HepG2 (cell line): ENCODE measurements around the gene VAMP8. TPM values are rescaled to one million over a fixed set of nuclear protein-coding genes. Genes with fewer than 3 reads are reported as not detected.

Source experiments
- CHCHD3 ChIP-seq: sonication (generic); formaldehyde crosslinking; IDR thresholded peaks from 2 replicates; pipeline ENCODE4 v1.8.0; 2022; ENCODE audit warnings: mild to moderate bottlenecking, missing genetic modification reagents, moderate library complexity
- E2F5 ChIP-seq: sonication (generic); formaldehyde crosslinking; conservative IDR thresholded peaks from 2 replicates; pipeline ENCODE4 v1.4.0; 2020; ENCODE audit warnings: missing genetic modification reagents
- ELF1 ChIP-seq: sonication (generic); formaldehyde crosslinking; IDR thresholded peaks from 2 replicates; pipeline ENCODE4 v1.4.0; 2020; ENCODE audit warnings: missing genetic modification reagents
- FOXP1 ChIP-seq, 2 experiments: fragments of 450-650 bp in 1 of 2; IDR thresholded peaks; 2 replicates each; pipeline ENCODE4 v1.6.1; 2017 to 2018; ENCODE audit warnings: antibody characterized with exemption in 1 of 2
- MAFF ChIP-seq: IDR thresholded peaks from 2 replicates; pipeline ENCODE4 v1.6.1; 2011; ENCODE audit warnings: low read depth, low read length, improper control_type of control experiment
- MIER3 ChIP-seq: IDR thresholded peaks from 2 replicates; pipeline ENCODE4 v1.6.1; 2016; ENCODE audit warnings: missing compliant biosample characterization, borderline replicate concordance
- MIXL1 ChIP-seq: IDR thresholded peaks from 2 replicates; pipeline ENCODE4 v1.6.1; 2016
- MLX ChIP-seq: IDR thresholded peaks from 2 replicates; pipeline ENCODE4 v1.6.1; 2016
- NCOA1 ChIP-seq: sonication (generic); formaldehyde crosslinking; IDR thresholded peaks from 2 replicates; pipeline ENCODE4 v1.9.0; 2021; ENCODE audit warnings: missing genetic modification reagents
- NPAS2 ChIP-seq: sonication (generic); formaldehyde crosslinking; IDR thresholded peaks from 2 replicates; pipeline ENCODE4 v1.8.0; 2022; ENCODE audit warnings: mild to moderate bottlenecking, missing genetic modification reagents, borderline replicate concordance
- NR2F6 ChIP-seq, 2 experiments: IDR thresholded peaks; 2 replicates each; pipeline ENCODE4 v1.6.1; 2016; ENCODE audit warnings: antibody characterized with exemption in 1 of 2, mild to moderate bottlenecking in 1 of 2
- PAWR ChIP-seq: sonication (generic); formaldehyde crosslinking; IDR thresholded peaks from 2 replicates; pipeline ENCODE4 v1.4.0; 2020; ENCODE audit warnings: missing genetic modification reagents, mild to moderate bottlenecking, borderline replicate concordance
- PREB ChIP-seq: sonication (generic); formaldehyde crosslinking; IDR thresholded peaks from 2 replicates; pipeline ENCODE4 v1.4.0; 2020; ENCODE audit warnings: missing genetic modification reagents
- SSRP1 ChIP-seq: IDR thresholded peaks from 2 replicates; pipeline ENCODE4 v1.6.1; 2016; ENCODE audit warnings: control low read depth
- TEAD3 ChIP-seq: optimal IDR thresholded peaks from 2 replicates; pipeline ENCODE3; 2016; ENCODE audit warnings: borderline replicate concordance
- TERF1 ChIP-seq: sonication (generic); formaldehyde crosslinking; IDR thresholded peaks from 2 replicates; pipeline ENCODE4 v1.8.0; 2022; ENCODE audit warnings: mild to moderate bottlenecking, missing genetic modification reagents, moderate library complexity
- ZKSCAN5 ChIP-seq: sonication (generic); formaldehyde crosslinking; IDR thresholded peaks from 2 replicates; pipeline ENCODE4 v1.5.1; 2020; ENCODE audit warnings: mild to moderate bottlenecking, missing genetic modification reagents
- ZNF124 ChIP-seq: sonication (generic); formaldehyde crosslinking; IDR thresholded peaks from 2 replicates; pipeline ENCODE4 v1.4.0; 2020; ENCODE audit warnings: missing genetic modification reagents
- ZNF20 ChIP-seq: sonication (generic); formaldehyde crosslinking; IDR thresholded peaks from 2 replicates; pipeline ENCODE4 v1.4.0; 2020; ENCODE audit warnings: mild to moderate bottlenecking, moderate library complexity, missing genetic modification reagents
- ZNF383 ChIP-seq: sonication (generic); formaldehyde crosslinking; IDR thresholded peaks from 2 replicates; pipeline ENCODE4 v1.4.0; 2020; ENCODE audit warnings: missing genetic modification reagents, mild to moderate bottlenecking, borderline replicate concordance
- ZNF460 ChIP-seq: sonication (generic); formaldehyde crosslinking; IDR thresholded peaks from 2 replicates; pipeline ENCODE4 v1.5.1; 2020; ENCODE audit warnings: missing genetic modification reagents, mild to moderate bottlenecking, borderline replicate concordance
- ZNF574 ChIP-seq: sonication (generic); formaldehyde crosslinking; IDR thresholded peaks from 2 replicates; pipeline ENCODE4 v1.4.0; 2020; ENCODE audit warnings: missing genetic modification reagents
- ZNF629 ChIP-seq: sonication (generic); formaldehyde crosslinking; conservative IDR thresholded peaks from 2 replicates; pipeline ENCODE4 v1.5.0; 2020; ENCODE audit warnings: missing genetic modification reagents
- ZNF891 ChIP-seq: sonication (generic); formaldehyde crosslinking; IDR thresholded peaks from 2 replicates; pipeline ENCODE4 v1.5.0; 2020; ENCODE audit warnings: mild to moderate bottlenecking, missing genetic modification reagents
- polyA plus RNA-seq, 8 experiments: library from polyadenylated mRNA; depleted of rRNA in 3 of 8; stranded (reverse) in 7 of 8; unstranded in 1 of 8; fragments of >200 nt; fragmentation: Illumina TruSeq in 4 of 8; extraction: Trizol in 4 of 8; gene quantifications; 2 replicates each; pipeline versions ENCODE4 v1.2.1 to v1.2.3, GENCODE V29; 2011 to 2016; ENCODE audit warnings: low read depth in 4 of 8, missing spikeins in 1 of 8, mixed read lengths in 1 of 8; ENCODE audit not compliant: insufficient read depth in 1 of 8
- total RNA-seq, 5 experiments: library from RNA; depleted of rRNA; stranded (reverse); fragments of >200 nt; fragmentation: Illumina TruSeq; extraction: Trizol; gene quantifications; 2 replicates each; pipeline ENCODE4 v1.2.3, GENCODE V29; 2016; ENCODE audit warnings: low read depth in 1 of 5

Gene VAMP8
- total and polyA plus RNA-seq, 2 of the 13 experiments (the other 11 are each of a cell fraction or from before 2014, with no cell fraction given) = 83.3 to 157 TPM

GRCh38 chr2:85538507-85539360 is 38.7 kb upstream of the VAMP8 start, which contains the start of gene MAT2A (continued):
- TF ChIP-seq ZNF574 (peak; percentile 89), SSRP1 (CRISPR knock-in tag) (peak; percentile 97), CHCHD3 (peak; percentile 97), TERF1 (CRISPR knock-in tag) (0 out of 2 replicates have a peak, but pooled peaks have one; percentile 51), ZNF891 (CRISPR knock-in tag) (peak; percentile 95), MLX (peak; percentile 37; the same call in 1 of the 2 replicates), FOXP1 (IDR thresholded peaks at IDR 0.05) (no peak), FOXP1 (CRISPR knock-in tag; IDR thresholded peaks at IDR 0.05) (peak; percentile 49), PAWR (peak; percentile 95; the same call in 1 of the 2 replicates), NR2F6 (IDR thresholded peaks at IDR 0.05) (no peak), NR2F6 (CRISPR knock-in tag; IDR thresholded peaks at IDR 0.05) (peak; percentile 70), ZNF383 (peak; percentile 87; the same call in 1 of the 2 replicates), E2F5 (CRISPR knock-in tag) (peak; percentile 90), ZKSCAN5 (no peak), ELF1 (CRISPR knock-in tag) (peak; percentile 76), MAFF (peak; percentile 0; the same call in 1 of the 2 replicates), NCOA1 (CRISPR knock-in tag) (0 out of 2 replicates have a peak, but pooled peaks have one; percentile 6), TEAD3 (CRISPR knock-in tag) (peak; percentile 88), ZNF20 (CRISPR knock-in tag) (peak; percentile 94), NPAS2 (CRISPR knock-in tag) (no peak), ZNF124 (CRISPR knock-in tag) (peak; percentile 48), MIXL1 (CRISPR knock-in tag) (no peak; the same call in none of the 2 replicates), MIER3 (no peak), PREB (CRISPR knock-in tag) (peak; percentile 96), ZNF629 (CRISPR knock-in tag) (peak; percentile 69), ZNF460 (no peak; the same call in 1 of the 2 replicates)
